ENCODE measurements around the gene EPC1.

The EPC1 gene

GRCh38 chr10:32337350-32337749 is 9.6 kb downstream of the EPC1 start:
- ATAC-seq: no peak

- ATAC-seq: no peak
These were observed 13.1 kb downstream of the EPC1 start for GRCh38 chr10:32333849-32334248.

- ATAC-seq: peak; percentile 97 to 98
These were observed 14.6 kb downstream of the EPC1 start for GRCh38 chr10:32332299-32332750.

GRCh38 chr10:32331606-32332005 is 15.4 kb downstream of the EPC1 start:
- ATAC-seq: no peak

GRCh38 chr10:32330214-32330613 is 16.7 kb downstream of the EPC1 start:
- ATAC-seq: no peak

- ATAC-seq: no peak
These were observed 17.9 kb downstream of the EPC1 start for GRCh38 chr10:32329061-32329460.

- ATAC-seq: no peak
These were observed 18.5 kb downstream of the EPC1 start for GRCh38 chr10:32328499-32328898.

GRCh38 chr10:32327364-32327691 is 19.6 kb downstream of the EPC1 start:
- ATAC-seq: no peak

GRCh38 chr10:32326680-32327363 is 20.1 kb downstream of the EPC1 start:
- ATAC-seq: no peak

- peak; percentile 34 to 49 for ATAC-seq
These were observed 20.8 kb downstream of the EPC1 start for GRCh38 chr10:32326119-32326518.

GRCh38 chr10:32323051-32323450 is 23.9 kb downstream of the EPC1 start:
- no peak for ATAC-seq

- no peak for ATAC-seq
These were observed 25.8 kb downstream of the EPC1 start for GRCh38 chr10:32321016-32321631.

GRCh38 chr10:32318476-32318896 is 28.5 kb downstream of the EPC1 start:
- peak; percentile 74 for ATAC-seq

- peak; percentile 90 for ATAC-seq
These were observed 29.1 kb downstream of the EPC1 start for GRCh38 chr10:32317795-32318357.

GRCh38 chr10:32315424-32315823 is 31.5 kb downstream of the EPC1 start:
- ATAC-seq: no peak

GRCh38 chr10:32314588-32314987 is 32.4 kb downstream of the EPC1 start:
- no peak for ATAC-seq

- peak; percentile 88 to 94 for ATAC-seq
These were observed 38.8 kb downstream of the EPC1 start for GRCh38 chr10:32308027-32308603.

- no peak for ATAC-seq
These were observed 39.3 kb downstream of the EPC1 start for GRCh38 chr10:32307609-32308008.

GRCh38 chr10:32299354-32299980 is 47.5 kb downstream of the EPC1 start:
- peak in 1 of 2 donors; percentile 69 for ATAC-seq

- no peak for ATAC-seq
These were observed 48.7 kb downstream of the EPC1 start for GRCh38 chr10:32298075-32298812.

- no peak for ATAC-seq
These were observed 51.9 kb downstream of the EPC1 start for GRCh38 chr10:32295027-32295426.

- no peak for ATAC-seq
These were observed 53.4 kb downstream of the EPC1 start for GRCh38 chr10:32293581-32293980.

- no peak for ATAC-seq
These were observed 67.2 kb downstream of the EPC1 start for GRCh38 chr10:32279795-32280194.

Data from activated CD4-positive, CD25-positive, alpha-beta regulatory T cell treated with anti-CD3 and anti-CD28 coated beads, Interleukin-2, amount 50 U/mL, for 24 hours (primary cell).